Superior temporal gyrus (tissue), 1 donor: Measurements from ENCODE around the gene SAPCD1.

ENCODE experiments used
- DNase-seq: peaks from one replicate; pipeline ENCODE4 v3.0.0-alpha.2; 2016; ENCODE audit errors: extremely low spot score

SAPCD1 gene

GRCh38 chr6:31762356-31762755 lies at the start of gene SAPCD1:
Gene SAPCD1, plus strand, starts transcription at chr6:31762656. Its CDS starts 399 bp downstream, at chr6:31763055.
- no peak for DNase-seq

- DNase-seq: no peak
Measured at GRCh38 chr6:31713465-31713864, 49.0 kb upstream of the SAPCD1 start.

DNA sequence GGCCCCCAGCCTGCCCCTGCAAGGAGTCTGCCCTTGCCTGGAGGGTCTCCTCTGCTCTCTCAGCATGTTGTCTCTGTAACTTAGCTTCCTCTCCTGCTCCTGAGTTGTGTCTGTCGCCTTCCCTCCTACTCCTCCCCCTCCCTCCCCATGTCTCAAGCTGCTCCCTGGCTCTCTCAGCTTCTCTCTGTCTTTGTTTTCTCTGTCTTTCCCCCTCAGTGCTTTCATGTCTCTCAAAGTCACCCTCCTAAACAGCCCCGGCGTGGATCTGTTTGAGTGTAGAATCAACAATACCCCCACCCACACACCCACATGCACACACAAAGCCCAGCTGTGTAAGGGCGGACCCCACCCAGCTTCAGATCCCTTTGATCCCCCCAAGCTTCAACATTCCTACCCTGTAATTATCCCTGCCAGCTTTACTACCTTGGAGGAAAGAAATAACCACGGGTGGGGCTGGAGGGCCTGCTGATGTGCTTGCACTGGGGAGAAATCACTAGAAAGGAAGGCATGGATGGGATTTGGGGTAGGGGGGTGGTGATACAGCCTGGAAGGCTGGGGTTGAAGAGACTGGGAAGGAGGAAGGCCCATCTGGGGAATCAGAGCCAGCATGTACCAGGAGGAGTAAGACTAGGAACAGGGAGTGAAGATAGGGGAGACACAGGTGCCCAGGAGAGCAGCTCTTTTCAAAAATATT lies 48.3 kb upstream of the SAPCD1 start:
- no peak for DNase-seq

DNA sequence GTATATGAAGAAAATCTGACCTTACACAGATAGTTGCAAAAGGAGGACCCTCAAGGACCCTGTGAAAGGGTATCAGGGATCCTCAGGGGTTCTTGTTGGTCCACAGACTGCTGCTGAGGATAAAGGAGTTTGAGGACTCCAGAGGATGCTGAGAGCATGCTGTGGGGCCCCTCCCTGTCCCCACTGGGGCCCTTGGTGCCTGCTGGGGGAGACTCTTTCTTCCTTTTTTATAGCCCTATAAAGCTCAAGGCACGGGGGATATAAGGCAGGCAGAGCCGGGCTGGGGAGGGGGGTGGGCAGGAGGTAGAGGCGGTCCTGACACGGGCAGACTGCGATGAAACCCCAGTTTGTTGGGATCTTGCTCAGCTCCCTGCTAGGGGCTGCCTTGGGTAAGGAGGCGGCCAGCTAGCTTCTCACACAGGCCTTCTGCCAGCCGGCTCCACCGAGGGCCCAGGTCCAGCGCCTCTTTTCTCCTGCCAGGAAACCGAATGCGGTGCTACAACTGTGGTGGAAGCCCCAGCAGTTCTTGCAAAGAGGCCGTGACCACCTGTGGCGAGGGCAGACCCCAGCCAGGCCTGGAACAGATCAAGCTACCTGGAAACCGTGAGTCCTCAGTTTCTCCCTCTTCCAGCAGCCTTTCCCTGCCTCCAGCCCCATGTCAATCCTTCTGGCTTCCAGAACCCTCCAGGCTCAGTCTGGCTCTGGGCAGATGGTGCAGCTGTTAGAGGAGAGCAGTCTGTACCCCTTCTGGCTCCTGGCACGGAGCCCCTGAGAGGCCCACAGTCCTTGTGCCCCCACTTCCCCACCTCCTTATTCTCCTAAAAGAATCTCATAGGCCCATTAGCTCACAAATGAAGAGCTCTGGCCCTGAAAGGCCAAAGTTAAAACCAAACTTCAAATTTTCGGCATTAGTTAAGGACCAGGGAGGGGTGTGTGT lies 47.2 kb upstream of the SAPCD1 start, which contains the start of gene LY6G6D:
LY6G6D (plus strand) TSS at position 327 of the 937 bp plus-strand sequence; CDS start at position 335, 8 bp downstream.
- DNase-seq: no peak

DNA sequence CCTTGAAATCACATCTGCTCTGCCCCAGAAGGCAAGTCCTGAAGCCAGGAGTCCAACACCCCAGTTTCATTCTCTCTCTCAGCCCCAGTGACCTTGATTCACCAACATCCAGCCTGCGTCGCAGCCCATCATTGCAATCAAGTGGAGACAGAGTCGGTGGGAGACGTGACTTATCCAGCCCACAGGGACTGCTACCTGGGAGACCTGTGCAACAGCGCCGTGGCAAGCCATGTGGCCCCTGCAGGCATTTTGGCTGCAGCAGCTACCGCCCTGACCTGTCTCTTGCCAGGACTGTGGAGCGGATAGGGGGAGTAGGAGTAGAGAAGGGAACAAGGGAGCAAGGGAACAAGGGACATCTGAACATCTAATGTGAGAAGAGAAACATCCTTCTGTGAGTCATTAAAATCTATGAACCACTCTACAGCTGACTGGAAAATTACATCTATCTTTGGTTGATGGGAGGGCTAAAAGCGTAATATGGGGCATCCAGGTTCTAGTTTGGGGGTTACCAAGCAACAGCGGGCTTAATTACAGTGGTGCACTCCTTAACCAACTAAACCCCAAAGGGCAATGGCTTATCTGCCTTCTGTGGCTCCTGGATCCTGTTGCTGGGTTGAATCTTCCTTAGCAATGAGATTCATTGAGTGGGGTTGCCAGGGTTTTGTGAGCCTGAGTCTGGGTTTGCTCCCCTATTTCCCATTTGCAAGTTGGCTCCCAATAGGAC lies 44.8 kb upstream of the SAPCD1 start:
- no peak for DNase-seq

- DNase-seq: no peak
Measured at GRCh38 chr6:31718265-31718664, 44.2 kb upstream of the SAPCD1 start.

DNA sequence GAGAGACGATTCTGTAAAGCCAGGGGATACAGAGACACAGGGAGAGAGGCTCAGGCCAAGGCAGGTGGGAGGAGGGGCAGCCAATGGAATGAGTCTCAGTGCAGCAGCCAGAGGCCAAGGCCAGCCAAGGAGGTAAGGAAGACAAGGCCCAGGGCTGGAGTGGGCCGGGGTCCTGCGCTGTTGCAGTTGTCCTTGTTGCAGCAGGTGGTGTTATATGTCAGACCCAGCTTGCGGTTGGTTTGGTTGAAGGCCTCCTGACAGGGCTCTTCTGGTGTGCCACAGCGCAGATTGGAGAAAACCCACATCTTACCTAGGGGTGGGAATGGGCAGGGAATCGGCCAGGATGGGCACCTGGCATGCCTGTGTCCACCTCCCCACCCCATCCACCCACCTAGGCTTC lies 43.5 kb upstream of the SAPCD1 start:
- no peak for DNase-seq

GRCh38 chr6:31720196-31720770 lies 42.2 kb upstream of the SAPCD1 start:
- DNase-seq: no peak

DNA sequence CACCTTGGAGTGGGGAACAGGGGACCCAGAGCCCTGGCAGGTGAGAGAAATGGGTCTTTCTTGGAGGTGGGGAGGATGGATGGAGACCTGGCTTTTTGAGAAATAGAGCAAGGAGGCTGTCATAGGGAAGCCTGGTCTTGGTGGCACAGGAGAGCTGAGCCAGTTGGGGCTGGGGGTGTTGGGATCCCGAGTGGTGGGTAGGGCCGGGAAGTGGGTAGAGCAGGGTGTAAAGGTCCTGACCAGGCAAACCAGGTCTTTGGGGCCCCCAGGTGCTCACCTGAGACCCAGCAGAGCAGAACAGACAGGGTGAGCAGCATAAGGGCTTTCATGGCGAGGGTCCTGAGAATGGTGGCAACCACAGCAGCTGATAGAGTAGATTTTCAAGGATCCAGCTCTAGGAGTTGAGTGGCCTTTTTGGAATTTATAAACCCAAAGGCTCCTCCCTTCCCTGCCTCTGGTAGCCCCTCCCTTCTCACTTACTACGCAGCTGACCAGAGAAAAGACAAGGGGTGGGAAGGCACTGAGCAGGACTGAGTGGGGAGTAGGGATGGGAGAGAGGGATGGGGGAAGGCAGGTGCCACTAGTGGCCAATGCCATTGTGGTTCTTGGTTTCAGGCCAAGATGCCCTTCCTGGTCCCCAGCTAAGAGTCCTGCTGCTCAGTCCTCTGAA lies 41.0 kb upstream of the SAPCD1 start, which contains the start of gene LY6G6C:
LY6G6C (minus strand) TSS at position 396 of the 670 bp plus-strand sequence; CDS start at position 329, 67 bp downstream.
- DNase-seq: no peak

- DNase-seq: no peak
Measured at GRCh38 chr6:31722173-31722572, 40.3 kb upstream of the SAPCD1 start.

GRCh38 chr6:31723245-31723979 lies 39.0 kb upstream of the SAPCD1 start, which contains the start of gene MPIG6B:
Gene MPIG6B, plus strand, starts transcription at chr6:31723373. Its CDS starts 11 bp downstream, at chr6:31723384.
- no peak for DNase-seq

GRCh38 chr6:31723980-31724691 lies 38.3 kb upstream of the SAPCD1 start:
- DNase-seq: no peak

GRCh38 chr6:31725502-31726350 lies 36.7 kb upstream of the SAPCD1 start:
- no peak for DNase-seq

- DNase-seq: no peak
Measured at GRCh38 chr6:31727034-31727716, 35.3 kb upstream of the SAPCD1 start.

DNA sequence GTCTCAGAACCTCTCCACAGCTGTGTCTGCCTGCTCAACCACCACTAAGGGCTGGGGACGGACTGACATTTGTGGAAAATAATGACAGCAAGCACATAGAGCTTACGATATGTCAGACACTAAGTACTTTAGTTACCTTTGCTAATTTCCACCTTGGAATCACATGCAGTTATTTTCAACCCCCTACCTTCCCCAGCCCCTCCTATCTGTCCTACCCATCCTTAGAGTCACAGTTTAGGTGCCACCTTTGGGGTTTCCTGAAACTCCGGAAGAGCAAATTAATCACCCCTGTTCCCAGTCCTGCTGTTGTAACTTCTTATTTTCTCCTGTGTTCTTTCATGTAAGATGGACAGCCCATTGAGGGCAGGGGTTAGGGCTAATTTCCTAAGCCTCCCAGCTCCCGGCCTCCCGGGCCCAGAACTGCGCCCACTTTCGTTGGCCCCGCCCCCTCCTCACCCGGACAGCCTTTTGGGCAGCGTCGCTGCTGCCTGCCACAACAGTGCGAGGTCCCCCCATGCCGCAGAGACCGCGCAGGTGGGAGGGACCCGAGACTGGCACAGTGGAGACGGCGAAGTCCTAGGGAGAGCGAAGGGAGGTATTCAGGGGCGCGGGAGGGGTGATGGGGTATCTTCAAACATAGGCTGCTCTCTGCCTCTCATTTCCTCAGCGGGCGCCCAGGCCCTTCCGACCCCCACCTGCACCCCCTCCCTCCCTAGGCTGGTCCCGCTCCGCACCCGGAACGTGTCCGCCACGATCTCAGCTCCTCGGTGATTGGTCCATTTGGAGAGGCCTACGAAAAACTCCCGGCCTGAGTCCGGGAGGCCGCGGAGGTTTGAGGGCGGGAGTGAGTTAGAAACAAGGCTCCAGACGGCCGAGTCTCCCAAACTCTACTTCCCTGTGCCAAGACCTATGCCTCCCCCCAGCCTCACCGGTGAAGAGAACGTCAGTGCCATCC lies 34.5 kb upstream of the SAPCD1 start:
- DNase-seq: no peak

DNA sequence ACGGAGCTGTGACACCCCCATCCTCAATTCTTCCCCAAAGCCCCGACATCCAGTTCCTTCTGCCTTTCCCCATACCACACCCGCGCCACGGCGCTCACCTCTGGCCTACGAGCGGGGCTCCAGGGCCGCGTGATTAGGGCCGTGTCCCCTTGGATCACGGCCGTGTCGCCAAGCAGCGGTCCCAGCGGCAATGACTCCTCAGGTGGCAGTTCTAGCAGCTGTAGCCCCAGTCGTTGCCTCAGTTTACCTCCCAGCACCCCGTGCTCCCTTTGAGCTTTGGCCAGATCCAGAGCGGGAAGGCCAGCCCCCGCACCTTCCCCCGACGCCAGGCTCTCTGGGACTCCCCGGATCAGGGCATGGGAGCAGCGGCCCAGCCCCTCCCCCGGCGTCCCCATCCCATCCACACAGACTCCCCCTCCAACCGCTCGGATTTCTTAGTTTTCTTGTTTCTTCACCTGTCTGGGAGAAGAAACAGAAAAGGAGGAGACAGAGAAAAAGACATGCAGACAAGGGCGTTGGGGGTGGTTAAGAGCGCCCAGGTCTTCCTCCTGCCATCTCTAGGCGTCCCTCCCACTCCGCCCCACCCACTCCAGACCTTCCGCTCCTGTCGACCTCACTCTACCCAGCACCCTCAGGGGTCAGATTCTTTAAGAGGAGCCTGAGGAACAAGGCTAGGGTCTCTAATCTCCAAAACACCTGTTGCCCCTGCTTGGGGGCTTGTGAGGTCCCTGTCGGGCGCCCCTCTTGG lies 33.5 kb upstream of the SAPCD1 start, which contains the start of gene DDAH2:
DDAH2 (minus strand) TSS at position 533 of the 748 bp plus-strand sequence; CDS start at position 395, 138 bp downstream.
- DNase-seq: no peak
